Suppressor macrophage treated with lipopolysaccharide for 1 hour (primary cell): ENCODE results near the gene TOP2A.
"Not testable (repeated sequence)": the region's sequence is repeated elsewhere in the genome, so short reads cannot be mapped to it uniquely, and the experiment has no call there.

Source experiments
- DNase-seq, 3 donors: peaks; one replicate each; pipeline ENCODE4 v3.0.0-alpha.2; 2020 to 2022

The TOP2A gene

GRCh38 chr17:40376541-40376940, 41.2 kb downstream of the TOP2A start:
- DNase-seq, result not testable (repeated sequence)

- DNase-seq, result not testable (repeated sequence)
These were observed 41.9 kb downstream of the TOP2A start for GRCh38 chr17:40375786-40376185.

DNA sequence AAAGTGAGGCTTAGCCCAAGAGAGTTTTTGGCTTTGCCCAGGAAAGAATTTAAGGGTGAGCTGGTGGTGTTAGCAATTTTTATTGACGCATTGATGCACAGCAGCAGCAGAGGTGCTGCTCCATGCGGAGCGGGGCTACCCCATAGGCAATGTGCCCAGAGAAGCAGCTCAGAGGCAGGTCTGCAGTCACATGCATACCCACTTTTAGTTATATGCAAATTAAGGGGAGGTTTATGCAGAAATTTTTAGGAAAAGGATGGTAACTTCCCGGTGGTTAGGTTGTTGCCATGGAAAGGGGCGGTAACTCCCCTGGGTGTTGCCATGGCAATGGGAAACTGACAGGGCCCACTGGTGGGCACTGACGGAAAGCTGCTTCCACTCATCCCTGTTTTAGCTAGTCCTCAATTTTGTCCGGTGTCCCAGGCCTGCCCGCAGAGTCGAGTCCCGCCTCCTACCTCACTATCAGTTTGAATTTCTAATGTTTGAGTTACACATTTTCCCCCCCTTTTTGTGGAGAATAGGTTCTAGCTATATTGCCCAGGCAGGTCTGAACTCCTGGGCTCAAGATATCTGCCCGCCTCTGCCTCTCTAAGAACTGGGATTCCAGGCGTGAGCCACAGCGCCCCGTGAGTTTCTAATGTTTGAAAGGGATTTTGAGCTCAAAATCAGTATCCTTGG, 42.7 kb downstream of the TOP2A start:
- no peak for DNase-seq

DNA sequence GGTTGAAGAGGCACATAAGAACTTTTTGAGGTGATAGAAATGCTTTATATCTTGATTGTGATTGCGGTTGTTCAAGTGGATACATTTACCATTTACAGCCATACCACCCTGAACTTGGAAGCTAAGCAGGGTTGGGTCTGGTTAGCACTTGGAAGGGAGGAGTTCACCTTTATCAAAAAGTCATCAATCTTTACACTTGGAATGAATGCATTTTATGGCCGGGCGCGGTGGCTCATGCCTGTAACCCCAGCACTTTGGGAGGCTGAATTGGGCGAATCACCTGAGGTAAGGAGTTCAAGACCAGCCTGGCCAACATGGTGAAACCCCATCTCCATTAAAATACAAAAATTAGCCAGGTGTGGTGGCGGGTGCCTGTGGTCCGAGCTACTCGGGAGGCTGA, 43.7 kb downstream of the TOP2A start:
- no peak for DNase-seq

DNA sequence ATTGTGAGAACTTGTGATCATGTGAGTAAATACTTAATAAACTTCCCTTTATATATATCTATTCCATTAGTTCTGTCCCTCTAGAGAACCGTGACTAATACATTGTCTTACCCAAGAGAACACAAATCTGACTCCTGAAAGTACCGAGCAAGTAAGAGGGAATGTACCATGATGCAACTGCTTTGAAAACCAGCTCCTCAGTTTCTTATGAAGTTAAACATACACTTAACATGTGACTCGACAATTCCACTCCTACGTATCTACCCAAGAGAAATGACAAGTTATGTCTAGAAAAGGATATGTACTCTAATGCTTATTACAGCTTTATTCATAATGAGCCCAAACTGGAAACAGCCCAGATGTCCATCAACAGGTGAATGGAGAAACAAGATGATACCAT, 44.4 kb downstream of the TOP2A start:
- peak; percentile 86 to 98 (median 96) for DNase-seq

- not testable (repeated sequence) for DNase-seq
These were observed 45.1 kb downstream of the TOP2A start for GRCh38 chr17:40372644-40373043.

DNA sequence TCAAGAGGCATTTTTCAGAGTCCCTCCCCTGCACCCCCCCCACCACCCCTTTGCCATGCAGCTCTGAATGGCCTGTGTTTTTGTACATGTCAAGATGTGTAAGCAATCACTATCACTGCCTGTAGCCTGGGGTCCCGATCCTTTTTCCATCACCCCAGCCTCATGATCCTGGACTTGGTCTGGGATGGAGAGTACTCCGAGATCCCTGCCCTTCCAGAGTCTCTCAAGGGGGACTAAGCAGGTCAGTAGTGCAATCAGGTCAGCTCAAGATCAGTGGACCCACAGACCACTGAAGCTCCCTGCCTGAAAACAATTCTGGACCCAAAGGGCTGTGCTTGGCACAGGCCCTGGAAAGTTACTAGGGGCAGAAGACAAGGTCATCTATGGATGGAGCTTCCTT, 45.7 kb downstream of the TOP2A start:
- DNase-seq, result no peak

DNA sequence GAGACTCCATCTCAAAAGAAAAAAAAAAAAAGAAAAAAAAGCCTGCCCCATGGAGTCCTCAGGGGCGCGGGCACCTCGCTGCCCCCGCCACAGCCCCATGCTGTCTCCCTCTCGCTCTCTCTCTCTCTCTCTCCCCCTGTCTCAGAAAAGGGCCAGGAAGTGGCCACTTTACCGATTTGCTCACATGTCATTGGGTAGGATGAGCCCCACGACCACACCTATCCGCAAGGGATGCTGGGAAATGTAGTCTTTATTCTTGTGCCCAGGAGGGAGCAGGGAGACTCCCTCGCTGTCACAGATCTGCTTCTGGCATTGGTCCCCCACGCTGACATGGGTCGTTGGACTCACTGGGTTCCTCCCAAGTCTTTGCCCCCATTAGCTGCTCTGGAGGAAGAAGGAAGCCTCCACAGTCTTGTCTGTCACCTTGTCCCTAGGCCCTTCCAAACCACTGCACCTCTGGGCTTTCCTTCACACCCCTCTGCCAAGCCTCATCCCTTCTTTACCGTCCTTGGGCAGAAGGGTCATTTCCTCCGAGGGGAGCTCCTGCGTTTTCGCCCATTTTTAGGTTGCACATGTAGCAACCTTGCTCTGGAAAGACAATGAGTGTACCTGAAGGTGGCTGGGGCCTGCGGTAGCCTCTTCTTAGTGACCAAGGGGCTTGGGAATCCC, 46.3 kb downstream of the TOP2A start:
- no peak for DNase-seq

- no peak for DNase-seq
These were observed 47.8 kb downstream of the TOP2A start for GRCh38 chr17:40369923-40370322.

GRCh38 chr17:40367728-40368127, 50.0 kb downstream of the TOP2A start:
- not testable (repeated sequence) for DNase-seq

DNA sequence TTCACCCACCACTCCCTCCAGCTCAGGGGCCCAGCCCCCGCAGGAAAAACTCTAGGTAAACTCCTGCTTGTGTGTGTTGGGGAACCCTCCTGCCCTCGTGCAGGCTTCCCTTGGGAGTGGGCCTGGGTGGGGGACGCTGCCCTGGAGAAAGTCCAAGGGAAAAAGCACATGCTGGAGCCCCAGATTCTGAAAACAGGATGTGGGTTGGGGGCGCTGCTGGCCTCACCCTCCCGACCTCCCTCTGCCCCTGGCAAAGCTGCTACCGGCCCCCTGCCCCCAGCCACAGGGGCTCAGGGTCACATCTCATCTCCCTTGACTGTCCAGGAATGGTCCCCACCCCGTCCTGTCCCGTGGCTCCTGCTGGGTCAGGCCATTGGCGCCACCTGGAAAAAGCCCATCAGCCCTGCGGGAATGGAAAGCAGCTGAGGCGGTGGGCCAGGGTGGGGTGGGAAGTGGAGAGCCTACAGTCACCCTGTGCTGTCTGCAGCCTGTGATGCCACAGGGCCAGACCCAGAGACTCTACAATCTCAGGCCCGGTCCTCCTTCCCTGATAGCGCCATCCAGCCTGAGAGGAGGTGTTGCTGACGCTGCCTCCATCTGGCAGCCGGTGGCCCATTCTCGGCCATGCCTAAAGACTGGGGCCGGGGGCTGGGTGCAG, 50.7 kb downstream of the TOP2A start:
- DNase-seq, result no peak

- no peak for DNase-seq
These were observed 51.4 kb downstream of the TOP2A start for GRCh38 chr17:40366076-40366860.

- no peak for DNase-seq
These were observed 52.8 kb downstream of the TOP2A start for GRCh38 chr17:40364906-40365305.

GRCh38 chr17:40364121-40364861, 53.4 kb downstream of the TOP2A start, which contains the start of gene GJD3:
Gene GJD3 (minus strand): TSS chr17:40364737. CDS start chr17:40363815, 922 bp downstream.
- no peak for DNase-seq

DNA sequence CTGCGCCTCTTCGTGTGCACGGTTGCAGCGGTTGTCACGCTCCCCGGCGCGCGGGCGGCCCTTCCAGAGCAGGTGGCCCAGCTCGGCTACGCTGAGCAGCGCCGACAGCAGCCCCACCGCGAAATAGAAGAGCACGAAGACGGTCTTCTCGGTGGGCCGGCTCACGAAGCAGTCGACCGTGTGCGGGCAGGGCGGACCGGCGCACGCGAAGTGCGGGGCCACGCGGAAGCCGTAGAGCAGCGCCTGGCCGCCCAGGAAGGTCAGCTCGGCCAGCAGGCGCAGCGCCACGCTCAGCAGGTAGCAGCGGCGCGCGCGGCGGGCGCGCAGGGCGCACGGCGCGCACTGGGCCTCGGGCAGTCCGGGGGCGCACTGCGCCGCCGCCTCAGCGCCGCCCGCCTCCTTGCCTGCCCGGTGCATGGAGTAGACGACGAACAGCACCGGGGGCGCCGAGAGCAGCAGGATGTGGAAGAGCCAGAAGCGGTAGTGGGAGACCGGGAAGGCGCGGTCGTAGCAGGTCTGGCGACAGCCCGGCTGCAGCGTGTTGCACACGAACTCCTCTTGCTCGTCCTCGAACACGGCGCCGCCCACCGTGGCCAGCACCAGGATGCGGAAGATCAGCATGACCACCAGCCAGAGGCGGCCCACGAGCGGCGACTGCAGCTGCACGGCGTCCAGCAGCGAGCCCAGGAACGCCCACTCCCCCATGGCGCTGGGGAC, 54.4 kb downstream of the TOP2A start:
- peak; percentile 29 to 58 (median 35) for DNase-seq

DNA sequence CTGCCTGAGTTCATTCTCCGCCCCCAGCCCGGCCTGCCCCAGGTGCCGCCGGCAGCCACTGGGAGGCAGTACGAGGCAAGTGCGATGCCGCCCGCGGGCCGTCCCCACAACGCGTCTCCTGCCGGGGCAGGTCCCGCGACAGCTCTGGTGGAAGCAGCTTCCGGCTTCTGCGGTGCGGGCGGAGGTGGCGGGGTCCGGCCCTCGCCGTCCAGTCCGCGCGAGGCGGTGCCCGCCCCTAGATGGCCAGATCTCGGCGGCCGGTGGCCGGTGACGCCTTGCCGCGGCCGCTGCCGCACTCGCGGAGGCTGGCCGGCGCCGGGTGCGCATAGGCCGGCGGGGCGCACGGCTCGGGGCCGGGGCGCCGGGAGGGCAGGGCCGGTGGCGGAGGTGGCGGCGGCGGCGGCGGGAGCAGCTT, 55.0 kb downstream of the TOP2A start:
- peak; percentile 87 to 94 (median 91) for DNase-seq

GRCh38 chr17:40361925-40362695, 55.6 kb downstream of the TOP2A start:
- no peak for DNase-seq

- DNase-seq, result no peak
These were observed 56.4 kb downstream of the TOP2A start for GRCh38 chr17:40361063-40361924.

DNA sequence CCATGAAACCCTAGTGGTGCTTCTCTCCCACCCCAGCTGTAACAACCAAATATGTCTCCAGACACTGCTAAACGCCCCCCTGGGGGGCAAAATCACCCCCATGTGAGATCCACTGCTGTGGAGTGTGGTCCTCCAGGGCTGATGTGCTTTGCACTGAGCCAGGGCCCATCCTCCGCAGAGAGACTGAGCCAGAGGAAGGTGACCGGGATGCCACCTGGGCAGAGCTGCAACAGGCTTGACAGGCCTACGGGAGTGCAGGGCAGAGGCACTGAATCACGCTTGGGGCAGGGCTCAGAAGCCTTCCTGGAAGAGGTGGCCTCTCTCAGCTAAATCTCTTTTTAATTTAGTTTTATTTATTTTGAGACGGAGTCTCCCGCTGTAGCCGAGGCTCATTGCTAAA, 57.6 kb downstream of the TOP2A start:
- no peak for DNase-seq
